Urothelium cell line (cell line): ENCODE measurements around the gene NCAM1.
A peak's percentile ranks its signal among the peaks of the same experiment; 100 is the strongest.

ENCODE experiments used
- DNase-seq: peaks from one replicate; pipeline ENCODE4 v3.0.0; 2011; ENCODE audit warnings: low spot score, mixed read lengths
- FAIRE-seq: peaks from 2 replicates; lab custom pipeline; 2011; peaks lifted over from hg19 to GRCh38; lab: Jason Lieb, UNC

The NCAM1 gene

GRCh38 chr11:113121746-113122145, 160.5 kb downstream of the NCAM1 start:
- DNase-seq (no peak), FAIRE-seq (no peak)

GRCh38 chr11:113124006-113124405, 162.8 kb downstream of the NCAM1 start:
- FAIRE-seq: no peak
- no peak for DNase-seq

GRCh38 chr11:113124578-113124977, 163.4 kb downstream of the NCAM1 start:
- no peak for FAIRE-seq
- no peak for DNase-seq

- DNase-seq: no peak
- peak; percentile 50 for FAIRE-seq
These were observed 168.2 kb downstream of the NCAM1 start for GRCh38 chr11:113129261-113129992.

GRCh38 chr11:113131036-113131775, 170.0 kb downstream of the NCAM1 start:
- FAIRE-seq (peak; percentile 30), DNase-seq (no peak)

- FAIRE-seq (no peak), DNase-seq (no peak)
These were observed 171.9 kb downstream of the NCAM1 start for GRCh38 chr11:113133071-113133470.

- DNase-seq: no peak
- FAIRE-seq: peak; percentile 66
These were observed 173.4 kb downstream of the NCAM1 start for GRCh38 chr11:113134626-113135025.

- no peak for FAIRE-seq
- DNase-seq: no peak
These were observed 176.7 kb downstream of the NCAM1 start for GRCh38 chr11:113137713-113138529.

- no peak for DNase-seq
- no peak for FAIRE-seq
These were observed 177.5 kb downstream of the NCAM1 start for GRCh38 chr11:113138731-113139130.

- DNase-seq (no peak), FAIRE-seq (peak; percentile 5)
These were observed 179.8 kb downstream of the NCAM1 start for GRCh38 chr11:113141010-113141409.

- DNase-seq: no peak
- FAIRE-seq: no peak
These were observed 181.3 kb downstream of the NCAM1 start for GRCh38 chr11:113142508-113142907.

GRCh38 chr11:113147249-113147648, 186.0 kb downstream of the NCAM1 start:
- FAIRE-seq (no peak), DNase-seq (no peak)

- DNase-seq: no peak
- FAIRE-seq: no peak
These were observed 186.9 kb downstream of the NCAM1 start for GRCh38 chr11:113148076-113148475.

GRCh38 chr11:113148652-113149051, 187.4 kb downstream of the NCAM1 start:
- FAIRE-seq: no peak

GRCh38 chr11:113151521-113151920, 190.3 kb downstream of the NCAM1 start:
- FAIRE-seq (no peak), DNase-seq (no peak)

More at GRCh38 chr11:113148652-113149051, 187.4 kb downstream of the NCAM1 start:
- DNase-seq: no peak

GRCh38 chr11:113152500-113152899, 191.3 kb downstream of the NCAM1 start:
- DNase-seq (no peak), FAIRE-seq (no peak)

- FAIRE-seq: no peak
- DNase-seq: no peak
These were observed 192.6 kb downstream of the NCAM1 start for GRCh38 chr11:113153847-113154246.

- DNase-seq: no peak
- FAIRE-seq: no peak
These were observed 199.0 kb downstream of the NCAM1 start for GRCh38 chr11:113159988-113160807.

- FAIRE-seq (no peak), DNase-seq (no peak)
These were observed 199.5 kb downstream of the NCAM1 start for GRCh38 chr11:113160808-113161124.

GRCh38 chr11:113161711-113162591, 200.7 kb downstream of the NCAM1 start:
- DNase-seq: no peak
- no peak for FAIRE-seq
